HL-60 (cell line): ENCODE measurements around the gene LMBR1L.

Experiments used
- DNase-seq, 2 experiments: peaks; one replicate each; pipeline ENCODE4 v3.0.0-alpha.2; 2010 to 2020; ENCODE audit warnings: low read depth in 1 of 2, low spot score in 1 of 2
- H3K27ac ChIP-seq: fragments of 250-450 bp; sonication (Bioruptor Pico); replicated peaks from 2 replicates; pipeline ENCODE4 v1.5.1; 2020; ENCODE audit warnings: mild to moderate bottlenecking, moderate library complexity
- H3K27me3 ChIP-seq: fragments of 250-450 bp; sonication (Bioruptor Pico); 2 replicates; pipeline ENCODE4 v1.5.1; 2021; ENCODE audit warnings: mild to moderate bottlenecking, moderate library complexity; ENCODE audit not compliant: insufficient read depth, poor library complexity, severe bottlenecking
- H3K4me3 ChIP-seq: replicated peaks from 2 replicates; pipeline ENCODE4 v1.5.1; 2011; ENCODE audit warnings: mild to moderate bottlenecking, control low read depth, low read length; ENCODE audit not compliant: insufficient read depth
- GABPA ChIP-seq: IDR thresholded peaks from 2 replicates; pipeline ENCODE4 v1.6.1; 2012; ENCODE audit warnings: low read depth
- POLR2AphosphoS5 ChIP-seq: IDR thresholded peaks from 2 replicates; pipeline ENCODE4 v1.6.1; 2012; ENCODE audit warnings: low read depth
- SPI1 ChIP-seq: IDR thresholded peaks from 2 replicates; pipeline ENCODE4 v1.6.1; 2012; ENCODE audit warnings: low read depth, mild to moderate bottlenecking, borderline replicate concordance
- TF ChIP-seq, protein P1 (sequence below): IDR thresholded peaks from one replicate; pipeline ENCODE4 v1.5.1; 2011; ENCODE audit warnings: low read length, control low read depth, inconsistent platforms; ENCODE audit not compliant: insufficient read depth
- TF ChIP-seq, protein P2 (sequence below): IDR thresholded peaks from 2 replicates; pipeline ENCODE4 v1.6.1; 2012; ENCODE audit warnings: low read depth; ENCODE audit not compliant: insufficient replicate concordance

The LMBR1L gene

DNA sequence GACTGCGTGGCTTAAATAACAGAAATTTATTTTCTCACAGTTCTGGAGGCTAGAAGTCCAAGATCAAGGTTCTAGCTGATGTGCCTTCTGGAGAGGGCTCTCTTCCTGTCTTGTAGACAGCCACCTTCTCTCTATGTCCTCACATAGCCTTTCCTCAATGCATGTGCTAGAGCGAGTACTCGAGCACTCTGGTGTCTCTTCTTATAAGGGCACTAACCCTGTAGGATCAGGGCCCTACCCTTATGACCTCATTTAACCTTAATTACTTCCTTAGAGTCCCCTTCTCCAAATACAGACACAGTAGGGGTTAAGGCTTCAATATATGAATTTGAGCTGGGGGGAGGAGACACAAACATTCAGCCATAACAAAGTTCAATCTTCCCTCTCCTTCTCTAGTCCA, 26.2 kb downstream of the LMBR1L start:
- no peak for DNase-seq
- H3K4me3 ChIP-seq = no peak overlapping the region
- H3K27ac ChIP-seq = no peak overlapping the region
- TF ChIP-seq POLR2AphosphoS5 (no peak), SPI1 (no peak)
- TF ChIP-seq, protein P1, sequence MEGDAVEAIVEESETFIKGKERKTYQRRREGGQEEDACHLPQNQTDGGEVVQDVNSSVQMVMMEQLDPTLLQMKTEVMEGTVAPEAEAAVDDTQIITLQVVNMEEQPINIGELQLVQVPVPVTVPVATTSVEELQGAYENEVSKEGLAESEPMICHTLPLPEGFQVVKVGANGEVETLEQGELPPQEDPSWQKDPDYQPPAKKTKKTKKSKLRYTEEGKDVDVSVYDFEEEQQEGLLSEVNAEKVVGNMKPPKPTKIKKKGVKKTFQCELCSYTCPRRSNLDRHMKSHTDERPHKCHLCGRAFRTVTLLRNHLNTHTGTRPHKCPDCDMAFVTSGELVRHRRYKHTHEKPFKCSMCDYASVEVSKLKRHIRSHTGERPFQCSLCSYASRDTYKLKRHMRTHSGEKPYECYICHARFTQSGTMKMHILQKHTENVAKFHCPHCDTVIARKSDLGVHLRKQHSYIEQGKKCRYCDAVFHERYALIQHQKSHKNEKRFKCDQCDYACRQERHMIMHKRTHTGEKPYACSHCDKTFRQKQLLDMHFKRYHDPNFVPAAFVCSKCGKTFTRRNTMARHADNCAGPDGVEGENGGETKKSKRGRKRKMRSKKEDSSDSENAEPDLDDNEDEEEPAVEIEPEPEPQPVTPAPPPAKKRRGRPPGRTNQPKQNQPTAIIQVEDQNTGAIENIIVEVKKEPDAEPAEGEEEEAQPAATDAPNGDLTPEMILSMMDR = no peak
- peaks cover 9% of the 10 kb centered on the region for H3K27me3 ChIP-seq

DNA sequence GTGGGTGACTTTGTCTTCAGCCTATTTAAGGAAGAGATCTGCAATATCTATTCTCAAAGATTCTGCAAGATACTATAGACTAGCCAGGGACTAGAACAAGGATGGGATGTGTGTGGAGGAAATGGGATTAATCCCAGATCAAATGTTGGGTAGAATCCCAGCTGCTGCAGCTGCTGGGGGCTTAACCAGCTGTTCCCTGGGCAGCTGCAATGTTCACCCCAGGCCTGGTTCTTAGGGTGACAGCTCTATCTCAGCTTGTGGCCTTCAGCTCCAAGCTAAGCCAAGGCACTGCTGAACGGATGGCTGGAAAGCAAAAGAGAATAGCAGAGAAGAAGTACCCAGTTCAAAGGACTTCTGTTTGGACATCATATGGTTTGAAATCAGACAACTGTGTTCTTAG, 30.9 kb downstream of the LMBR1L start:
- Histone ChIP-seq H3K27me3 (peaks cover 2% of the 10 kb centered on the region), H3K4me3 (no peak overlapping the region), H3K27ac (no peak overlapping the region)
- DNase-seq = no peak
- TF ChIP-seq POLR2AphosphoS5 = no peak
- no peak for TF ChIP-seq GABPA
- TF ChIP-seq, protein P2, sequence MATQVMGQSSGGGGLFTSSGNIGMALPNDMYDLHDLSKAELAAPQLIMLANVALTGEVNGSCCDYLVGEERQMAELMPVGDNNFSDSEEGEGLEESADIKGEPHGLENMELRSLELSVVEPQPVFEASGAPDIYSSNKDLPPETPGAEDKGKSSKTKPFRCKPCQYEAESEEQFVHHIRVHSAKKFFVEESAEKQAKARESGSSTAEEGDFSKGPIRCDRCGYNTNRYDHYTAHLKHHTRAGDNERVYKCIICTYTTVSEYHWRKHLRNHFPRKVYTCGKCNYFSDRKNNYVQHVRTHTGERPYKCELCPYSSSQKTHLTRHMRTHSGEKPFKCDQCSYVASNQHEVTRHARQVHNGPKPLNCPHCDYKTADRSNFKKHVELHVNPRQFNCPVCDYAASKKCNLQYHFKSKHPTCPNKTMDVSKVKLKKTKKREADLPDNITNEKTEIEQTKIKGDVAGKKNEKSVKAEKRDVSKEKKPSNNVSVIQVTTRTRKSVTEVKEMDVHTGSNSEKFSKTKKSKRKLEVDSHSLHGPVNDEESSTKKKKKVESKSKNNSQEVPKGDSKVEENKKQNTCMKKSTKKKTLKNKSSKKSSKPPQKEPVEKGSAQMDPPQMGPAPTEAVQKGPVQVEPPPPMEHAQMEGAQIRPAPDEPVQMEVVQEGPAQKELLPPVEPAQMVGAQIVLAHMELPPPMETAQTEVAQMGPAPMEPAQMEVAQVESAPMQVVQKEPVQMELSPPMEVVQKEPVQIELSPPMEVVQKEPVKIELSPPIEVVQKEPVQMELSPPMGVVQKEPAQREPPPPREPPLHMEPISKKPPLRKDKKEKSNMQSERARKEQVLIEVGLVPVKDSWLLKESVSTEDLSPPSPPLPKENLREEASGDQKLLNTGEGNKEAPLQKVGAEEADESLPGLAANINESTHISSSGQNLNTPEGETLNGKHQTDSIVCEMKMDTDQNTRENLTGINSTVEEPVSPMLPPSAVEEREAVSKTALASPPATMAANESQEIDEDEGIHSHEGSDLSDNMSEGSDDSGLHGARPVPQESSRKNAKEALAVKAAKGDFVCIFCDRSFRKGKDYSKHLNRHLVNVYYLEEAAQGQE = no peak
- TF ChIP-seq SPI1 = no peak
- TF ChIP-seq, protein P1 = no peak

DNA sequence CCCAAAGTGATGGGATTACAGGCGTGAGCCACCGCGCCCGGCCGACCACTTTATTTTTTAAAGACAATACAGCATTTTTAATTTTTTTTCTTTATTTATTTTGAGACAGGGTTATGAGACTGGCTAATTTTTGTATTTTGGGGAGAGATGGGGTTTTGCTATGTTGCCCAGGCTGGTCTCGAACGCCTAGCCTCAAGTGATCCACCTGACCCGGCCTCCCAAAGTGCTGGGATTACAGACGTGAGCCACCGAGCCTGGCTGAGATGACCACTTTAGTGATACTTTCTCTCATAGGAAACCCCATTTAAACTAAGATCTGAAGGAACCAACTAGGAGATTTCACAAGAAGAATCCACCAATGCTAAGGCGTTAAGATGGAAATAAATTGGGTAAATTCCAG, 39.7 kb downstream of the LMBR1L start:
- TF ChIP-seq, protein P2 = no peak
- no peak overlapping the region for H3K4me3 ChIP-seq
- no peak overlapping the region for H3K27ac ChIP-seq
- H3K27me3 ChIP-seq = no peaks in the 10 kb centered on the region
- DNase-seq = no peak

DNA sequence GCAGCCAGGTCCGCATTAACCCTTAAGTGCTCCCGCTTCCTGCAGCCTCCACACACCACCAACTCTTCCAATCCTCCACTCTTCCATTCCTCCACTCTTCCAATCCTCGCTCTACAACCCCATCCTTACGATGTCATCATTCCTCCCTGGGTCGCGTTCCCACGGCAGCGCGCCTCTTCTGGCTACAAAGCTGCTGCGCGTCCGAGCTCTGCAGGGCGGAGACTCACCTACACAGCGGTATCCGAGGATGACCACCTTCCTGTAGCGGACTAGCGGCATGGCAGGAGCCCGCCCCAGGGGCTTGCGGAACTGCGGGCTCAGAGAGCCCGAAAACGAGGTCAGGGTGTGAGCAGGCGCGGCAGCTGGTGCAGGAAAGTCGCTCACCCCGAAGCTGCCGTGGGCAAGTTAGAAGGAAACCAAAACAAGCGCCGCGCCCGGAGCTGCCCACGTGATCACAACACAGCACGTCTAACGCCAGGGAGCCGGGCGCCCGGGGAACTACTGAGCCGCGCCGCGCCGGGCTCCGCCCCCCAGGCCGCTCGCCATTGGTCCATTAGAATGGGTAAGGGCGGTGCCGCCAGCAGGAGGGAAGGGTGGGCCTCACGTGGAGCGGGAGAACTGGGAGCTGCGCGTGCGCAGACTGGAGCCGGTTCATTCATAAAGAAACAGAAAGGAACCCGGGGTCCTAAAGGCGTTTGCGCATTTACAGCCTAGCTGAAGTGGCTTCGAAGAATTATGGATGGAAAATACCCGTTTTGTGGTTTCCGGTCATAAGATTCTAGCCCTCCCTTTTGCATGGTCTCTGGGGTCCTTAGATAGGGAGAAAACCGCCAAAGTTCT, 40.9 kb downstream of the LMBR1L start, which contains the start of gene RHEBL1:
Gene RHEBL1 (minus strand): TSS at position 473 of the 840 bp plus-strand sequence. CDS start 194 bp downstream, at position 279.
- DNase-seq = peak; percentile 96 to 99
- TF ChIP-seq GABPA (no peak), POLR2AphosphoS5 (peak; percentile 48; the same call in 1 of the 2 replicates), SPI1 (no peak)
- TF ChIP-seq, protein P1 = peak; percentile 18
- TF ChIP-seq, protein P2 = no peak
- peak within 1 kb of the TSS; percentile 92 for H3K4me3 ChIP-seq
- peak within 1 kb of the TSS; percentile 50 for H3K27ac ChIP-seq
- no peaks in the 10 kb centered on the region for H3K27me3 ChIP-seq
